Measurements from ENCODE around the gene CELF1. TPM values are rescaled to one million over a fixed set of nuclear protein-coding genes. Genes with fewer than 3 reads are reported as not detected.
A peak's percentile ranks its signal among the peaks of the same experiment; 100 is the strongest.

The CELF1 gene
- total RNA-seq = 100 to 1,000 TPM in 2 of 4 donors, 10 to 100 TPM in 2; 90.3 to 210 (median 101) TPM

DNA sequence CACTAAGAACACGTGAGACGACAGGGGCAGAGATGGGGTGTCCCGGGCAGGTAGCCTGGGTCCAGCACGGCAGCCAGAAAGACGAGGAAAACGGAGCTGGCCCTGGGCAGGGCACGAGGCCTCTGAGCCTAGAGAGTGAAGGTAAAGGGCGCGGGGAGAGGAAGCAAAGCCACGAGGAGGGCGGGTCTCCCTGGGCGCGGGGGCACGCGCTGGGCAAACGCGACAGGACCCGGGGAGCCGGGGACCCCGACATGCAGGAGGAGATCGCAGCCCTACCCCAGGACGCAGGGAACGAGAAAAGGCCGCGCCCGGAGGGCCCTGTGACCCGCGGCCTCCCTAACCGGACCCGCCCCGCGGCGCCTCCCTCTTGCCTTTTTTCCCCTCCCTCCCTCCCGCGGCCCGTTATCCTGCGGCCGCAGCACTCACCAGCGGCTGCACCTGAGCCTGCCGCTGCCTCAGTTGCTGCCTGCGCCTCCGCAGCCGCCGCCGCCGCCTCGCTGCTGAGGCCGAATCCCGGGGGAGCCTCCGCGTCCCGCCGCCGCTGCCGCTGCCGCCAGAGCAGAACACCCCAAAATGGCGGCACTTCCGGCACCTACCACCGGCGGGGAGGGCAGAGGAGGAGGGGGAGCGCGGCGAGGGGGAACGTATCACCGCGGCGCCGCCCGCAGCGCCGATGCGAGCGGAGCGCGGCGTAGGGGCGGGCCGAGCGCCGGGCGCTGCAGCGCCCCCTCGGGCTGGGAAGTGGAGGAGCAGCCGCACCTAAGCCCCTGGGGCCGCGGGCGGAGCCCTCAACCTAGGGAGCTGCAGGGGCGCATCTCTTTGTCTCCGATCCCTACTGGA is at the start of gene CELF1:
CELF1 (minus strand) TSS at position 567 of the 840 bp plus-strand sequence. CDS start 53,609 bp downstream, outside the sequence.
- no peaks in the 10 kb centered on the region for H3K27me3 ChIP-seq
- TF ChIP-seq EP300 (IDR thresholded peaks at IDR 0.05) (no peak), POLR2A (IDR thresholded peaks at IDR 0.05) (peak in 1 of 2 donors; percentile 59), POLR2AphosphoS5 (IDR thresholded peaks at IDR 0.05) (peak in 2 of 3 donors; percentile 45)
- TF ChIP-seq, protein P1, sequence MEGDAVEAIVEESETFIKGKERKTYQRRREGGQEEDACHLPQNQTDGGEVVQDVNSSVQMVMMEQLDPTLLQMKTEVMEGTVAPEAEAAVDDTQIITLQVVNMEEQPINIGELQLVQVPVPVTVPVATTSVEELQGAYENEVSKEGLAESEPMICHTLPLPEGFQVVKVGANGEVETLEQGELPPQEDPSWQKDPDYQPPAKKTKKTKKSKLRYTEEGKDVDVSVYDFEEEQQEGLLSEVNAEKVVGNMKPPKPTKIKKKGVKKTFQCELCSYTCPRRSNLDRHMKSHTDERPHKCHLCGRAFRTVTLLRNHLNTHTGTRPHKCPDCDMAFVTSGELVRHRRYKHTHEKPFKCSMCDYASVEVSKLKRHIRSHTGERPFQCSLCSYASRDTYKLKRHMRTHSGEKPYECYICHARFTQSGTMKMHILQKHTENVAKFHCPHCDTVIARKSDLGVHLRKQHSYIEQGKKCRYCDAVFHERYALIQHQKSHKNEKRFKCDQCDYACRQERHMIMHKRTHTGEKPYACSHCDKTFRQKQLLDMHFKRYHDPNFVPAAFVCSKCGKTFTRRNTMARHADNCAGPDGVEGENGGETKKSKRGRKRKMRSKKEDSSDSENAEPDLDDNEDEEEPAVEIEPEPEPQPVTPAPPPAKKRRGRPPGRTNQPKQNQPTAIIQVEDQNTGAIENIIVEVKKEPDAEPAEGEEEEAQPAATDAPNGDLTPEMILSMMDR (IDR thresholded peaks at IDR 0.05) = peak; percentile 84 to 99
- H3K27ac ChIP-seq = peak within 1 kb of the TSS; percentile 94
- under 1% methylated on average over 26 of the region's 89 CpGs for WGBS
- no peaks in the 10 kb centered on the region for H3K36me3 ChIP-seq
- H3K9me3 ChIP-seq = no peaks in the 10 kb centered on the region
- peaks cover 43% of the 10 kb centered on the region for H3K4me1 ChIP-seq
- H3K4me3 ChIP-seq = peak within 1 kb of the TSS; percentile 93
- DNase-seq (ENCODE audit: low spot score in 2 of 2) = peak; percentile 93 to 95

DNA sequence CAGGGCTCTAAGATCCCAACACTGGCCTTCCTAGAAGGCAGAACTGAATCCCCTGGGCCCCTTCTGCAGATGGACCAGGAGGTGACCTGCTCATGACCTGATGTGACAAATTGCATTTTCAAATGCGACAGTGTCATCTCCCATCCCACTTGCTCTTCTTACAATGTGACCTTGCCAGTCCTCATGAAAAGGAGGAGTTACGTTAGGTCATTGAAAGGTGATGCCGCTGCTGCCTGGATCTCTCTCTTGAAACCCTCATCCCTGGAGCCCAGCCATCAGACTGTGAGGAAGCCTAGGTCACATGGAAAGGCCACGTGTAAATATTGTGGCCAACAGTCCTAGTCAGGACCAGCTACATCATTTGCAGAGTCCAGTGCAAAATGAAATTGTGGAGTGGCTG is 47.0 kb upstream of the CELF1 start:
- H3K27me3 ChIP-seq = peaks cover 3% of the 10 kb centered on the region
- H3K4me3 ChIP-seq = no peak overlapping the region
- H3K9me3 ChIP-seq = no peaks in the 10 kb centered on the region
- H3K36me3 ChIP-seq = no peaks in the 10 kb centered on the region
- no peak for TF ChIP-seq POLR2A (IDR thresholded peaks at IDR 0.05)
- no peak for TF ChIP-seq POLR2AphosphoS5 (IDR thresholded peaks at IDR 0.05)
- TF ChIP-seq, protein P1 (IDR thresholded peaks at IDR 0.05) = no peak
- no peak for TF ChIP-seq EP300 (IDR thresholded peaks at IDR 0.05)
- no peak for DNase-seq (ENCODE audit: low spot score in 2 of 2)
- H3K27ac ChIP-seq = no peak overlapping the region
- no peaks in the 10 kb centered on the region for H3K4me1 ChIP-seq
- 72% methylated on average over 4 of the region's 4 CpGs for WGBS

GRCh38 chr11:47595967-47596366 is 43.0 kb upstream of the CELF1 start:
- Histone ChIP-seq H3K36me3 (no peaks in the 10 kb centered on the region), H3K9me3 (no peaks in the 10 kb centered on the region), H3K4me1 (peaks cover 14% of the 10 kb centered on the region), H3K4me3 (no peak overlapping the region), H3K27me3 (peaks cover 24% of the 10 kb centered on the region), H3K27ac (no peak overlapping the region)
- DNase-seq (ENCODE audit: low spot score in 2 of 2) = no peak
- 100% methylated on average over 1 of the region's 1 CpG for WGBS
- TF ChIP-seq POLR2AphosphoS5 (IDR thresholded peaks at IDR 0.05) (no peak), POLR2A (IDR thresholded peaks at IDR 0.05) (no peak), EP300 (IDR thresholded peaks at IDR 0.05) (no peak)
- TF ChIP-seq, protein P1 (IDR thresholded peaks at IDR 0.05) = no peak

- TF ChIP-seq POLR2A (IDR thresholded peaks at IDR 0.05) = no peak
- TF ChIP-seq, protein P1 (IDR thresholded peaks at IDR 0.05) = no peak
- no peak for TF ChIP-seq POLR2AphosphoS5 (IDR thresholded peaks at IDR 0.05)
- no peak for TF ChIP-seq EP300 (IDR thresholded peaks at IDR 0.05)
- no peak for DNase-seq (ENCODE audit: low spot score in 2 of 2)
- H3K36me3 ChIP-seq = no peaks in the 10 kb centered on the region
These were observed 42.1 kb upstream of the CELF1 start for GRCh38 chr11:47595029-47595428.

More at GRCh38 chr11:47595029-47595428, 42.1 kb upstream of the CELF1 start:
- peaks cover 14% of the 10 kb centered on the region for H3K4me1 ChIP-seq
- peaks cover 26% of the 10 kb centered on the region for H3K27me3 ChIP-seq
- no peak overlapping the region for H3K4me3 ChIP-seq
- no peak overlapping the region for H3K27ac ChIP-seq
- no peaks in the 10 kb centered on the region for H3K9me3 ChIP-seq
- 74% methylated on average over 7 of the region's 7 CpGs for WGBS
